ENCODE results near the gene OASL.

DNA sequence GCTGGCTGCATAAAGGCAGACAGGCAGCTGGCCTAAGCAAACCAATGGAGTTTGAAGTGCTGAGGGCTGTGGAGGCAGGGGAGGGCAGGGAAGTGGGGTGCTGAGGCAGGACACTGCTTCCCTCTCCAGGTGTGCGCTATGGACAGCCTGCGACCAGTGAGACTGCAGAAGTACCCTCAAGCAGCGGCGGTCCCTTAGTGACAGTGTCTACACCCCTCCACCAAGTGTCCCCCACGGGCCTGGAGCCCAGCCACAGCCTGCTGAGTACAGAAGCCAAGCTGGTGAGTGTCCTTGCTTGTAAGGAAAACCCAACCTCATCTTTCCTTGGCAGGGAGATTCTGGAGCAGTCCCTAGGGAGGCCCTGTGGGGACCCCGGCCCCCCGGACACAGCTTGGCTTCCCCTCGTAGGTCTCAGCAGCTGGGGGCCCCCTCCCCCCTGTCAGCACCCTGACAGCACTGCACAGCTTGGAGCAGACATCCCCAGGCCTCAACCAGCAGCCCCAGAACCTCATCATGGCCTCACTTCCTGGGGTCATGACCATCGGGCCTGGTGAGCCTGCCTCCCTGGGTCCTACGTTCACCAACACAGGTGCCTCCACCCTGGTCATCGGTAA, 42.8 kb downstream of the OASL start:
- TF ChIP-seq ESRRA (IDR thresholded peaks at IDR 0.05; ENCODE audit: low read length) (no peak), CBFB (IDR thresholded peaks at IDR 0.05; ENCODE audit: low read depth) (no peak), JUND (IDR thresholded peaks at IDR 0.05; ENCODE audit: low read depth, low read length) (no peak), LARP7 (IDR thresholded peaks at IDR 0.05) (no peak), HDGF (IDR thresholded peaks at IDR 0.05) (no peak), SP1 (IDR thresholded peaks at IDR 0.05; ENCODE audit: low read depth, low read length) (no peak), EGR1 (IDR thresholded peaks at IDR 0.05; ENCODE audit: borderline replicate concordance in 1 of 2, low read depth in 2 of 2, low read length in 2 of 2) (no peak), POLR2A (IDR thresholded peaks at IDR 0.05; ENCODE audit: low read depth, low read length) (no peak), MYC (IDR thresholded peaks at IDR 0.05; ENCODE audit: insufficient read depth, insufficient read length, insufficient replicate concordance, low read length, severe bottlenecking) (no peak), MEF2A (IDR thresholded peaks at IDR 0.05; ENCODE audit: insufficient read depth, low read depth, low read length) (no peak)
- TF ChIP-seq, protein P1, sequence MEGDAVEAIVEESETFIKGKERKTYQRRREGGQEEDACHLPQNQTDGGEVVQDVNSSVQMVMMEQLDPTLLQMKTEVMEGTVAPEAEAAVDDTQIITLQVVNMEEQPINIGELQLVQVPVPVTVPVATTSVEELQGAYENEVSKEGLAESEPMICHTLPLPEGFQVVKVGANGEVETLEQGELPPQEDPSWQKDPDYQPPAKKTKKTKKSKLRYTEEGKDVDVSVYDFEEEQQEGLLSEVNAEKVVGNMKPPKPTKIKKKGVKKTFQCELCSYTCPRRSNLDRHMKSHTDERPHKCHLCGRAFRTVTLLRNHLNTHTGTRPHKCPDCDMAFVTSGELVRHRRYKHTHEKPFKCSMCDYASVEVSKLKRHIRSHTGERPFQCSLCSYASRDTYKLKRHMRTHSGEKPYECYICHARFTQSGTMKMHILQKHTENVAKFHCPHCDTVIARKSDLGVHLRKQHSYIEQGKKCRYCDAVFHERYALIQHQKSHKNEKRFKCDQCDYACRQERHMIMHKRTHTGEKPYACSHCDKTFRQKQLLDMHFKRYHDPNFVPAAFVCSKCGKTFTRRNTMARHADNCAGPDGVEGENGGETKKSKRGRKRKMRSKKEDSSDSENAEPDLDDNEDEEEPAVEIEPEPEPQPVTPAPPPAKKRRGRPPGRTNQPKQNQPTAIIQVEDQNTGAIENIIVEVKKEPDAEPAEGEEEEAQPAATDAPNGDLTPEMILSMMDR (IDR thresholded peaks at IDR 0.05 in 2 of 3, conservative IDR thresholded peaks at IDR 0.05 in 1 of 3; ENCODE audit: control insufficient read depth in 2 of 3, extremely low read depth in 1 of 3, insufficient read depth in 1 of 3, low read depth in 3 of 3, low read length in 3 of 3) = no peak
- TF ChIP-seq, protein P2, sequence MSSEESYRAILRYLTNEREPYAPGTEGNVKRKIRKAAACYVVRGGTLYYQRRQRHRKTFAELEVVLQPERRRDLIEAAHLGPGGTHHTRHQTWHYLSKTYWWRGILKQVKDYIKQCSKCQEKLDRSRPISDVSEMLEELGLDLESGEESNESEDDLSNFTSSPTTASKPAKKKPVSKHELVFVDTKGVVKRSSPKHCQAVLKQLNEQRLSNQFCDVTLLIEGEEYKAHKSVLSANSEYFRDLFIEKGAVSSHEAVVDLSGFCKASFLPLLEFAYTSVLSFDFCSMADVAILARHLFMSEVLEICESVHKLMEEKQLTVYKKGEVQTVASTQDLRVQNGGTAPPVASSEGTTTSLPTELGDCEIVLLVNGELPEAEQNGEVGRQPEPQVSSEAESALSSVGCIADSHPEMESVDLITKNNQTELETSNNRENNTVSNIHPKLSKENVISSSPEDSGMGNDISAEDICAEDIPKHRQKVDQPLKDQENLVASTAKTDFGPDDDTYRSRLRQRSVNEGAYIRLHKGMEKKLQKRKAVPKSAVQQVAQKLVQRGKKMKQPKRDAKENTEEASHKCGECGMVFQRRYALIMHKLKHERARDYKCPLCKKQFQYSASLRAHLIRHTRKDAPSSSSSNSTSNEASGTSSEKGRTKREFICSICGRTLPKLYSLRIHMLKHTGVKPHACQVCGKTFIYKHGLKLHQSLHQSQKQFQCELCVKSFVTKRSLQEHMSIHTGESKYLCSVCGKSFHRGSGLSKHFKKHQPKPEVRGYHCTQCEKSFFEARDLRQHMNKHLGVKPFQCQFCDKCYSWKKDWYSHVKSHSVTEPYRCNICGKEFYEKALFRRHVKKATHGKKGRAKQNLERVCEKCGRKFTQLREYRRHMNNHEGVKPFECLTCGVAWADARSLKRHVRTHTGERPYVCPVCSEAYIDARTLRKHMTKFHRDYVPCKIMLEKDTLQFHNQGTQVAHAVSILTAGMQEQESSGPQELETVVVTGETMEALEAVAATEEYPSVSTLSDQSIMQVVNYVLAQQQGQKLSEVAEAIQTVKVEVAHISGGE (CRISPR knock-in tag; IDR thresholded peaks at IDR 0.05) = no peak
- TF ChIP-seq, protein P3, sequence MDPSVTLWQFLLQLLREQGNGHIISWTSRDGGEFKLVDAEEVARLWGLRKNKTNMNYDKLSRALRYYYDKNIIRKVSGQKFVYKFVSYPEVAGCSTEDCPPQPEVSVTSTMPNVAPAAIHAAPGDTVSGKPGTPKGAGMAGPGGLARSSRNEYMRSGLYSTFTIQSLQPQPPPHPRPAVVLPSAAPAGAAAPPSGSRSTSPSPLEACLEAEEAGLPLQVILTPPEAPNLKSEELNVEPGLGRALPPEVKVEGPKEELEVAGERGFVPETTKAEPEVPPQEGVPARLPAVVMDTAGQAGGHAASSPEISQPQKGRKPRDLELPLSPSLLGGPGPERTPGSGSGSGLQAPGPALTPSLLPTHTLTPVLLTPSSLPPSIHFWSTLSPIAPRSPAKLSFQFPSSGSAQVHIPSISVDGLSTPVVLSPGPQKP (IDR thresholded peaks at IDR 0.05; ENCODE audit: low read depth, low read length) = no peak

All from GM12878 (cell line).